SK-N-SH (cell line): ENCODE data around the gene F2. TPM values are rescaled to one million over a fixed set of nuclear protein-coding genes. Genes with fewer than 3 reads are reported as not detected.

Source experiments
- CTCF ChIA-PET: fragments of 300-600, 350-600 bp; formaldehyde crosslinking; extraction: SDS; loops from one replicate; lab custom pipeline; 2021; lab: Yijun Ruan, JAX
- POLR2A ChIA-PET: fragments of 350-600 bp; sonication (Branson Sonifier 250); formaldehyde crosslinking; extraction: SDS; loops from one replicate; lab custom pipeline; 2020; ENCODE audit warnings: antibody characterized with exemption, inconsistent platforms; lab: Yijun Ruan, JAX
- DNase-seq: peaks from one replicate; pipeline ENCODE4 v3.0.0; 2012
- H2AFZ ChIP-seq: fragments of 200-600 bp; sonication (generic); 2 replicates; pipeline ENCODE4 v1.8.1; 2016; ENCODE audit warnings: antibody characterized with exemption, mild to moderate bottlenecking, low read depth
- H3F3A ChIP-seq: fragments of 200-600 bp; sonication (generic); replicated peaks from 2 replicates; pipeline ENCODE3; 2016; ENCODE audit warnings: antibody characterized with exemption, mild to moderate bottlenecking; ENCODE audit not compliant: insufficient read depth
- H3K27ac ChIP-seq, 2 experiments: fragments of 200-500 bp in 1 of 2; fragments of 200-600 bp in 1 of 2; sonication (Bioruptor generic) in 1 of 2; sonication (generic), shearing (Covaris generic) in 1 of 2; 2 replicates each; pipeline versions ENCODE4 v1.5.1 to v1.6.1; 2014 to 2016; ENCODE audit warnings: low read depth in 2 of 2, inconsistent platforms in 1 of 2, low read length in 1 of 2, mild to moderate bottlenecking in 1 of 2, mixed read lengths in 1 of 2
- H3K27me3 ChIP-seq: fragments of 200-600 bp; sonication (generic), shearing (Covaris generic); 2 replicates; pipeline ENCODE4 v1.6.1; 2016; ENCODE audit warnings: mixed run types; ENCODE audit not compliant: insufficient read depth
- H3K36me3 ChIP-seq, 2 experiments: fragments of 200-500 bp in 1 of 2; fragments of 200-600 bp in 1 of 2; sonication (Bioruptor generic) in 1 of 2; sonication (generic) in 1 of 2; replicated peaks in 1 of 2; 2 replicates each; pipeline versions ENCODE3 to v1.5.1; 2014 to 2016; ENCODE audit warnings: low read length in 1 of 2, mild to moderate bottlenecking in 1 of 2; ENCODE audit not compliant: insufficient read depth in 2 of 2, control insufficient read depth in 1 of 2
- H3K4me1 ChIP-seq, 2 experiments: fragments of 200-500 bp in 1 of 2; fragments of 200-600 bp in 1 of 2; sonication (Bioruptor generic) in 1 of 2; sonication (generic), shearing (Covaris generic) in 1 of 2; 2 replicates each; pipeline versions ENCODE4 v1.5.1 to v1.6.1; 2014 to 2016; ENCODE audit warnings: low read depth in 1 of 2, low read length in 1 of 2, mixed run types in 1 of 2; ENCODE audit not compliant: insufficient read depth in 2 of 2, control insufficient read depth in 1 of 2
- H3K4me2 ChIP-seq: fragments of 200-600 bp; sonication (generic), shearing (Covaris generic); 2 replicates; pipeline ENCODE4 v1.6.1; 2017; ENCODE audit warnings: mixed run types
- H3K4me3 ChIP-seq, 2 experiments: fragments of 200-500 bp in 1 of 2; fragments of 200-600 bp in 1 of 2; sonication (Bioruptor generic) in 1 of 2; sonication (generic), shearing (Covaris generic) in 1 of 2; 2 replicates each; pipeline versions ENCODE4 v1.5.1 to v1.8.1; 2014 to 2016; ENCODE audit warnings: low read depth in 2 of 2, inconsistent platforms in 1 of 2, low read length in 1 of 2, mild to moderate bottlenecking in 1 of 2, mixed read lengths in 1 of 2, moderate library complexity in 1 of 2
- H3K79me2 ChIP-seq: fragments of 200-600 bp; sonication (generic); 2 replicates; pipeline ENCODE4 v1.8.1; 2017; ENCODE audit warnings: mild to moderate bottlenecking; ENCODE audit not compliant: insufficient read depth
- H3K9ac ChIP-seq: fragments of 200-600 bp; sonication (generic); 2 replicates; pipeline ENCODE4 v1.6.1; 2017; ENCODE audit warnings: mixed run types
- H3K9me2 ChIP-seq: fragments of 200-600 bp; sonication (generic); 2 replicates; pipeline ENCODE4 v1.6.1; 2017; ENCODE audit warnings: mixed run types
- H3K9me3 ChIP-seq: fragments of 200-600 bp; sonication (generic); 2 replicates; pipeline ENCODE4 v1.6.1; 2017; ENCODE audit warnings: mixed run types, mild to moderate bottlenecking, moderate library complexity
- H4K20me1 ChIP-seq: fragments of 200-600 bp; sonication (generic); 2 replicates; pipeline ENCODE4 v1.6.1; 2017; ENCODE audit warnings: mild to moderate bottlenecking, mixed run types; ENCODE audit not compliant: insufficient read depth
- FOXJ3 ChIP-seq: sonication (generic); formaldehyde crosslinking; IDR thresholded peaks from 2 replicates; pipeline ENCODE4 v1.5.1; 2020; ENCODE audit warnings: mild to moderate bottlenecking, missing genetic modification reagents
- FOXM1 ChIP-seq: IDR thresholded peaks from 2 replicates; pipeline ENCODE4 v1.4.0; 2012; ENCODE audit warnings: low read depth, mild to moderate bottlenecking
- GATA2 ChIP-seq: sonication (generic); formaldehyde crosslinking; IDR thresholded peaks from 2 replicates; pipeline ENCODE4 v1.5.0; 2020; ENCODE audit warnings: mild to moderate bottlenecking, missing genetic modification reagents
- MAX ChIP-seq: IDR thresholded peaks from 2 replicates; pipeline ENCODE4 v1.4.0; 2012; ENCODE audit warnings: low read depth
- PBX3 ChIP-seq: IDR thresholded peaks from 2 replicates; pipeline ENCODE4; 2012
- POLR2AphosphoS5 ChIP-seq: IDR thresholded peaks from 2 replicates; pipeline ENCODE4 v1.6.1; 2012; ENCODE audit warnings: low read depth, low read length
- RCOR1 ChIP-seq: fragments of 150-350 bp; IDR thresholded peaks from 2 replicates; pipeline ENCODE4 v1.6.1; 2017; ENCODE audit warnings: antibody characterized with exemption, low read length
- REST ChIP-seq: IDR thresholded peaks from 2 replicates; pipeline ENCODE4 v1.6.1; 2012; ENCODE audit warnings: mild to moderate bottlenecking, low read depth, low read length, moderate library complexity
- TCF12 ChIP-seq: IDR thresholded peaks from 2 replicates; pipeline ENCODE4 v1.4.0; 2012
- YY1 ChIP-seq: IDR thresholded peaks from 2 replicates; pipeline ENCODE4 v1.4.0; 2012; ENCODE audit warnings: low read depth, mild to moderate bottlenecking
- WGBS: methylation state at CpG from one replicate; pipeline ENCODE4 v1.1.6; 2017; ENCODE audit warnings: low lambda C conversion rate; 5-methylcytosine and 5-hydroxymethylcytosine counted together
- polyA plus RNA-seq, 3 experiments: library from polyadenylated mRNA; depleted of rRNA; stranded (reverse); fragments of >200 nt; gene quantifications; 2 replicates each; pipeline ENCODE4 v1.2.3, GENCODE V29; 2012

Gene F2
- polyA plus RNA-seq, 1 of the 3 experiments (the other 2 are of a cell fraction) = 0.07 TPM

- TF ChIP-seq TCF12 (no peak), FOXJ3 (no peak)
- TF ChIP-seq, all 33 proteins: peak for 0
- ChIA-PET CTCF (no interaction called here), POLR2A (no interaction called here)
- Histone ChIP-seq H3K9ac (no peak overlapping the region), H3K4me2 (no peak overlapping the region), H3K9me3 (no peaks in the 10 kb centered on the region), H2AFZ (no peak overlapping the region), H3K9me2 (no peaks in the 10 kb centered on the region), H3K36me3 (peaks cover 19 to 46% of the 10 kb centered on the region in 2 experiments), H3K79me2 (no peaks in the 10 kb centered on the region; the same call in 1 of the 2 replicates), H4K20me1 (no peaks in the 10 kb centered on the region), H3K27ac (no peak overlapping the region), H3K4me1 (no peaks in the 10 kb centered on the region), H3K4me3 (no peak overlapping the region), H3K27me3 (no peaks in the 10 kb centered on the region), H3F3A (peaks cover 4% of the 10 kb centered on the region)
- DNase-seq = no peak
- no CpG with 5 or more reads among the region's 11 CpGs for WGBS
These were observed 37.2 kb upstream of the F2 start for GRCh38 chr11:46681814-46682213.

- Histone ChIP-seq H3K4me1 (peaks cover 0 to 4% of the 10 kb centered on the region in 2 experiments; a peak in 1 of 4 replicates), H3K4me3 (no peak overlapping the region), H3K9me2 (no peaks in the 10 kb centered on the region), H3K9me3 (no peaks in the 10 kb centered on the region), H2AFZ (no peak overlapping the region), H3K9ac (no peak overlapping the region), H3K4me2 (no peak overlapping the region), H3F3A (peaks cover 2% of the 10 kb centered on the region), H3K27me3 (no peaks in the 10 kb centered on the region), H3K36me3 (peaks cover 30 to 50% of the 10 kb centered on the region in 2 experiments), H3K79me2 (no peaks in the 10 kb centered on the region; the same call in 1 of the 2 replicates), H3K27ac (no peak overlapping the region), H4K20me1 (no peaks in the 10 kb centered on the region)
- POLR2A ChIA-PET = no interaction called here
- CTCF ChIA-PET = interaction anchor here (1.1 kb wide), 1 partner anchor 9 kb away, joined by 3 read pairs; no protein-coding TSS in a partner anchor
- TF ChIP-seq REST (no peak), RCOR1 (no peak), FOXJ3 (no peak), YY1 (no peak), FOXM1 (no peak), POLR2AphosphoS5 (no peak), PBX3 (no peak), MAX (no peak), GATA2 (CRISPR knock-in tag) (no peak)
- DNase-seq = no peak
- WGBS = 92% methylated on average over 9 of the region's 11 CpGs
These were observed 36.0 kb upstream of the F2 start for GRCh38 chr11:46682773-46683752.
